Activated CD8-positive, alpha-beta memory T cell treated with anti-CD3 and anti-CD28 coated beads for 36 hours (primary cell): ENCODE measurements around the gene MT1H. TPM values are rescaled to one million over a fixed set of nuclear protein-coding genes. Genes with fewer than 3 reads are reported as not detected.
"Not testable (repeated sequence)": the region's sequence is repeated elsewhere in the genome, so short reads cannot be mapped to it uniquely, and the experiment has no call there.

ENCODE experiments used
- CTCF ChIA-PET: fragments of 350-600 bp; sonication (Branson Sonifier 250); formaldehyde crosslinking; loops from one replicate; lab custom pipeline; 2021; ENCODE audit warnings: antibody characterized with exemption; lab: Charles Lee
- POLR2A ChIA-PET: fragments of 350-600 bp; sonication (Branson Sonifier 250); formaldehyde crosslinking; loops from one replicate; lab custom pipeline; 2021; ENCODE audit warnings: antibody characterized with exemption; lab: Charles Lee
- total RNA-seq, 2 experiments: library from RNA; stranded (reverse); gene quantifications; one replicate each; pipeline ENCODE4 v1.2.3, GENCODE V29; 2021

MT1H gene
- total RNA-seq, 2 experiments from 2014 or later = 0.63 to 1.1 TPM

- POLR2A ChIA-PET = no interaction called here
- CTCF ChIA-PET = no interaction called here
Measured at GRCh38 chr16:56697456-56698155, 28.0 kb downstream of the MT1H start.

GRCh38 chr16:56700195-56700594 is 30.6 kb downstream of the MT1H start:
- CTCF ChIA-PET = interaction anchor here (0.6 to 3.9 kb wide), 5 partner anchors 22 to 124 kb away, joined by 3 to 48 read pairs (median 3); partner anchors contain the start of gene MT1A
- POLR2A ChIA-PET = no interaction called here

GRCh38 chr16:56700631-56701030 is 31.0 kb downstream of the MT1H start:
- POLR2A ChIA-PET = interaction anchor here (1.9 kb wide), 1 partner anchor 18 kb away, joined by 7 read pairs; no protein-coding TSS in a partner anchor
- CTCF ChIA-PET = interaction anchor here (0.6 to 3.9 kb wide), 7 partner anchors 22 to 183 kb away, joined by 3 to 48 read pairs (median 4); partner anchors contain the start of gene MT1A

- CTCF ChIA-PET = interaction anchor here (0.6 to 3.9 kb wide), 23 partner anchors 11 to 228 kb away, joined by 3 to 48 read pairs (median 4); partner anchors contain the start of gene BBS2
- POLR2A ChIA-PET = interaction anchor here (1.9 kb wide), 1 partner anchor 19 kb away, joined by 7 read pairs; no protein-coding TSS in a partner anchor
Measured at GRCh38 chr16:56701534-56701933, 31.9 kb downstream of the MT1H start.

GRCh38 chr16:56702836-56703235 is 33.2 kb downstream of the MT1H start:
- CTCF ChIA-PET = interaction anchor here (0.7 to 3.9 kb wide), 7 partner anchors 14 to 282 kb away, joined by 3 to 48 read pairs (median 7); no protein-coding TSS in a partner anchor
- POLR2A ChIA-PET = interaction anchor here (0.7 kb wide), 1 partner anchor 167 kb away, joined by 4 read pairs; no protein-coding TSS in a partner anchor

GRCh38 chr16:56708525-56709442 is 39.2 kb downstream of the MT1H start:
- ChIA-PET CTCF (interaction anchor here (0.6 kb wide), 1 partner anchor 111 kb away, joined by 3 read pairs; no protein-coding TSS in a partner anchor), POLR2A (interaction anchor here (0.6 to 1.0 kb wide), 2 partner anchors 34 to 223 kb away, joined by 3 read pairs; partner anchors contain the start of gene HERPUD1)

- POLR2A ChIA-PET = interaction anchor here (0.6 kb wide), 1 partner anchor 33 kb away, joined by 3 read pairs; no protein-coding TSS in a partner anchor
- CTCF ChIA-PET = no interaction called here
Measured at GRCh38 chr16:56709443-56710040, 39.9 kb downstream of the MT1H start.

- ChIA-PET CTCF (no interaction called here), POLR2A (no interaction called here)
Measured at GRCh38 chr16:56710181-56710737, 40.6 kb downstream of the MT1H start.

GRCh38 chr16:56711862-56712261 is 42.2 kb downstream of the MT1H start:
- CTCF ChIA-PET = interaction anchor here (1.5 kb wide), 1 partner anchor 10 kb away, joined by 6 read pairs; no protein-coding TSS in a partner anchor
- POLR2A ChIA-PET = no interaction called here

GRCh38 chr16:56713794-56714193 is 44.2 kb downstream of the MT1H start:
- ChIA-PET CTCF (no interaction called here), POLR2A (interaction anchor here (0.7 kb wide), 1 partner anchor 421 kb away, joined by 4 read pairs; no protein-coding TSS in a partner anchor)

- ChIA-PET CTCF (no interaction called here), POLR2A (no interaction called here)
Measured at GRCh38 chr16:56715126-56715525, 45.5 kb downstream of the MT1H start.

GRCh38 chr16:56716761-56717160 is 47.1 kb downstream of the MT1H start:
- ChIA-PET CTCF (interaction anchor here (1.5 kb wide), 1 partner anchor 15 kb away, joined by 7 read pairs; no protein-coding TSS in a partner anchor), POLR2A (no interaction called here)

GRCh38 chr16:56717532-56717931 is 47.9 kb downstream of the MT1H start:
- POLR2A ChIA-PET = not testable (repeated sequence)
- CTCF ChIA-PET = interaction anchor here (1.5 kb wide), 1 partner anchor 16 kb away, joined by 7 read pairs; no protein-coding TSS in a partner anchor

Other genes starting within 250 kb of the MT1H start
- gene AMFR, start 244.3 kb upstream of the MT1H start, total RNA-seq = 10 to 100 TPM; 56.7 to 56.9 TPM
- 100 to 1,000 TPM; 349 to 353 TPM for gene NUDT21, start 218.5 kb upstream of the MT1H start, total RNA-seq
- gene OGFOD1, start 218.3 kb upstream of the MT1H start, total RNA-seq = 10 to 100 TPM; 92.8 to 98.3 TPM
- 10 to 100 TPM; 10.7 to 14.0 TPM for gene BBS2, start 149.8 kb upstream of the MT1H start, total RNA-seq
- gene MT4, start 104.7 kb upstream of the MT1H start, total RNA-seq = not detected
- gene MT3, start 80.3 kb upstream of the MT1H start, total RNA-seq = 1 to 10 TPM; 2.6 to 3.1 TPM
- gene MT2A, start 61.2 kb upstream of the MT1H start, total RNA-seq = 100 to 1,000 TPM; 133 to 142 TPM
- 10 to 100 TPM; 45.0 to 49.7 TPM for gene MT1E, start 44.0 kb upstream of the MT1H start, total RNA-seq
- gene MT1M, start 37.2 kb upstream of the MT1H start, total RNA-seq = not detected
- gene MT1A, start 31.1 kb upstream of the MT1H start, total RNA-seq = 1 to 10 TPM in 1 of 2 experiments, not detected in 1; 1.1 TPM
- gene MT1B, start 17.9 kb upstream of the MT1H start, total RNA-seq = not detected
- gene MT1F, start 11.9 kb upstream of the MT1H start, total RNA-seq = 10 to 100 TPM in 1 of 2 experiments, 1 to 10 TPM in 1; 9.6 to 10.1 TPM
- 10 to 100 TPM; 15.3 to 16.6 TPM for gene MT1G, start 1.7 kb upstream of the MT1H start, total RNA-seq
- 10 to 100 TPM; 53.7 to 59.9 TPM for gene MT1X, start 12.7 kb downstream of the MT1H start, total RNA-seq
- 100 to 1,000 TPM; 160 to 165 TPM for gene NUP93, start 60.3 kb downstream of the MT1H start, total RNA-seq
- gene SLC12A3, start 195.4 kb downstream of the MT1H start, total RNA-seq = not detected